Inferior parietal cortex (tissue), 1 donor: ENCODE data around the gene RGS7.
"Not testable (repeated sequence)": the region's sequence is repeated elsewhere in the genome, so short reads cannot be mapped to it uniquely, and the experiment has no call there.

Experiments used
- DNase-seq: peaks from one replicate; pipeline ENCODE4 v3.0.0-alpha.2; 2016; ENCODE audit errors: extremely low spot score

RGS7 gene

GRCh38 chr1:240917976-240918375, 439.0 kb downstream of the RGS7 start:
- no peak for DNase-seq

DNA sequence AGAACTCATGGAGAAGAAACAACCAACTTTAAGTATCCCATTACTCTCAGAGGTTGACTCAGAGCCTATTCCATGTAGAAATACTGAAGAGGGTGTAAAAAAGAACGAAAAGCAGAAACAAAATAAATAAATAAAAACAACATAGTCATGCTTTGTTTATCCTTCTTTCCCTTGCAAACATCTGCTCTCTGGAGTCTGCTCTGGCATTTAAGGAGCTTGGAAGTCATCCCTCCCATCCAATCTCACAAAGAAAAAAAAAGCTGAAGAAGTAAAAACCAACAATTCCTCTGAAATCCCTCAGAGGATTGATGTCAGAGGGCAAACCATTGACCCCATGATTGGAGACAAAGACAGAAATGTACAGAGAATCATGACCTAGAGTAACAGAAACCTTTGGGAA, 442.5 kb downstream of the RGS7 start:
- DNase-seq = no peak

DNA sequence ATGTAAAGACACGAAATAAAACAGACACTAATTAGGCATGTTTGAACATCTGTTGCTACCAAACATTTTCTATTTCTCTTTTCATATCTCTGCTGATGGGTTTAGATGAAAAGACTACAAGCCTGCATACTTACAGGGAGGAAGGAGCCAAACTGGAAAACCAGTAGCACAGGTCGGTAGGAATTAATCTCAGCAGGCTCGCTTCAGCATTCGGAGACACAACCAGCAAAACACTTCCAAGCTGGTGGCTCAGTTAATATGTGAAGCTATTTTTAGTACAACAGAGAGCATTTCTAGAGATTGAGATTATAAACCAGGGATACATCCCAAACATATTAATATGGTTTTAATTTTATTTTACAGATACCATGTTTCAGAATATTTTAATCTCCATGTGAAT, 444.2 kb downstream of the RGS7 start:
- DNase-seq = no peak

GRCh38 chr1:240909701-240910457, 447.1 kb downstream of the RGS7 start:
- no peak for DNase-seq

- DNase-seq = no peak
These were observed 450.5 kb downstream of the RGS7 start for GRCh38 chr1:240906477-240906876.

DNA sequence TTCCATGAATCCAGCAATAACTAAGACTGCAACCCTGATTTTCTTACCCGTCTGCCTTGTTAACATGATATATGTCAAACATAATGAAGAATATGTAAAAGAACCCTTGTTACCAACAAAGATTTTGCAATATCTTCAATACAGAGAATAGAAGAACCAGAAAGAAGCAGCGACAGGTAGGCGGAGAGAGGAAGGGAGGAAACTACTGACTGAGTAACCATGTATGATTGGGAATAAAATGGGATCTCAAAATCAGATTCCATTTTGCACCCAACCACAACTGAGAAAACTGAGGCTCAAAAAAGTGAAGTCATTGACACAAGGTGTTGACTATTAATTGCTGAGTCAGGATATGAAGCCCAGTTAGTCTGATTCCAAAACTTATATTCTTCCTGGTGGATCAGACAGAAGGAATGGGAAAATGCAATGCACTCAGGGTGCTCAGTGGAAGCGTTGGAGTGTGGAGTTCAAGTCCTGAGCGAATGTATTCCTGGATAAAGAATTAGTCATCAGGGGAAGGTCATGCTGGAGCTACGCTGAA, 451.7 kb downstream of the RGS7 start:
- no peak for DNase-seq

- not testable (repeated sequence) for DNase-seq
These were observed 461.6 kb downstream of the RGS7 start for GRCh38 chr1:240895424-240895823.

DNA sequence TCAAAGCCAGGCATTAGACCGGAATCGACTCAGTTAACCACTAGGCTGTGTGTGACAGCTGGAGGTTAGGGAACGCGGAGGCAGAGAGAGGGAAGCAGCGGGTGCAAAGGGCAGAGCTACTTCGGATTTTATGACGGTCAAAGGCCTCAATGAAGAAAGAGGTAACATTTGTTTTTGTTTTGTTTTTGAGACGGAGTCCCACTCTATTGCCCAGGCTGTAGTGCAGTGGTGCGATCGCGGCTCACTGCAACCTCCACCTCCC, 468.3 kb downstream of the RGS7 start:
- no peak for DNase-seq

GRCh38 chr1:240888039-240888786, 468.8 kb downstream of the RGS7 start:
- DNase-seq = no peak

DNA sequence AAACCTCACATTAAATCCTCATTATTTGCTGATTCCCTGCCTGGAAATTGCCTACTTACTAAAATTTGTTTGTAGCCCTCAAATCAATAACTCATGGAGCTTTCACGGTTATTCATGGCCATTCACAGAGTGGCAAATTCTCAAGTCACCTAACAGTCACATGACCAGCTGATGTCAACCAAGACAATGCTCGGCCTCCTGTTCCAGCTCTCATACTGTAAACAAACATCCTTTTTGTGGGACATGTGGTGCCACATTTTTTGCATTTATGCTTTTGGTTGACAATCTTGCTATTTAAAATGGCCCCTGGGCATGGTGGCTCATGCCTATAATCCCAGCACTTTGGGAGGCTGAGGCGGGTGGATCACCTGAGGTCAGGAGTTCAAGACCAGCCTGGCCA, 473.5 kb downstream of the RGS7 start:
- DNase-seq = no peak

DNA sequence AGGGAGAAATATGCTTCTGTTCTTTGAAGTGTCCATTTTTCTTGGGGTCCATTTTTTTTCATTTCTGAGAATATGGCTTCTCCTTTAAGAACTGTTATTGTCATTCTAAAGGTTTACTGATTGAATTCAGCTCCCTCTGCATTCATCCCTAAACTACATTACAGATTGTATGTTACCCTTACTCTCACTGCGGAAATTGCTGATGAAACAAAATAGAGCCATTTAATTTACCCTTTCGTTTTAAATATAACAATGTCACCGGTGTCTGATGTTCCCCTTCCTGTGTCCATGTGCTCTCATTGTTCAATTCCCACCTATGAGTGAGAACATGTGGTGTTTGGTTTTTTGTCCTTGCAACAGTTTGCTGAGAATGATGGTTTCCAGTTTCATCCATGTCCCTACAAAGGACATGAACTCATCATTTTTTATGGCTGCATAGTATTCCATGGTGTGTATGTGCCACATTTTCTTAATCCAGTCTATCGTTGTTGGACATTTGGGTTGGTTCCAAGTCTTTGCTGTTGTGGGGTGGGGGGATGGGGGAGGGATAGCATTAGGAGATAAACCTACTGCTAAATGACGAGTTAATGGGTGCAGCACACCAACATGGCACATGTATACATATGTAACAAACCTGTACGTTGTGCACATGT, 474.2 kb downstream of the RGS7 start:
- not testable (repeated sequence) for DNase-seq

- DNase-seq = no peak
These were observed 478.4 kb downstream of the RGS7 start for GRCh38 chr1:240878631-240879030.

DNA sequence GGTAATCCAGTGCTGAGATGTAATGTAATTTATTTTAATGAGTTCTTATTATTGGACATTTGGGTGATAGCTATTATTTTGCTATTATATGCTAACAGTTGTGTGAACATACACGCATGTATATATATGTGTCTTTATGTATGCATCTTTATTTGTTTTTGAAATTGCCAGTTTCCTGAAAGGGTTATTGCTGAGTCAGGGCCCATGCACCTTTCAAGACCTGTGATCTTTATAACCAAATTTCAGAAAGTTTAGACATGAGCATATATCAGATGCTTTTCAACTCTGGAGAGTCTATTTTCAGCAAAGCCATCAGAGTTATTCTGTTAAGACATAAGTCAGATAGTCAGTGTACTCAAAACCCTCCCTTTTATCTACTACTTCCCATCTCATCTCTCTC, 479.4 kb downstream of the RGS7 start:
- DNase-seq = no peak

- no peak for DNase-seq
These were observed 480.9 kb downstream of the RGS7 start for GRCh38 chr1:240876071-240876470.

- DNase-seq = no peak
These were observed 487.9 kb downstream of the RGS7 start for GRCh38 chr1:240869071-240869470.

- DNase-seq = no peak
These were observed 490.3 kb downstream of the RGS7 start for GRCh38 chr1:240866724-240867123.

DNA sequence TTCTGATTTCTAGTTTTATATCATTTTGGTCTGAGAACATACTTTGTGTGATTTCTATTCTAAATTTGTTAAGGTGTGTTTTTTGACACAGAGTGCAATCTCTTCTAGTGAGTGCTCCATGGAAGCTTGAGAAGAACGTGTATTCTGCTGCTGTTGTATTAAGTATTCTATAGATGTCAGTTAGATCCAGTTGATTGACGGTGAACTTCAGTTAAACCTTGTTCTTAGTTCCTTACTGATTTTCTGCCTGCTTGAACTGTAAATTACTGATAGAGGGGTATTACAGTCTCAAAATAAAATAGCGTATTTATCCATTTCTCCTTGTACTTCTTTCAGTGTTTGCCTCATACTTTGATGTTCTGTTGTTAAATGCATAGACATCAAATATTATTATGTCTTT, 497.0 kb downstream of the RGS7 start:
- no peak for DNase-seq

DNA sequence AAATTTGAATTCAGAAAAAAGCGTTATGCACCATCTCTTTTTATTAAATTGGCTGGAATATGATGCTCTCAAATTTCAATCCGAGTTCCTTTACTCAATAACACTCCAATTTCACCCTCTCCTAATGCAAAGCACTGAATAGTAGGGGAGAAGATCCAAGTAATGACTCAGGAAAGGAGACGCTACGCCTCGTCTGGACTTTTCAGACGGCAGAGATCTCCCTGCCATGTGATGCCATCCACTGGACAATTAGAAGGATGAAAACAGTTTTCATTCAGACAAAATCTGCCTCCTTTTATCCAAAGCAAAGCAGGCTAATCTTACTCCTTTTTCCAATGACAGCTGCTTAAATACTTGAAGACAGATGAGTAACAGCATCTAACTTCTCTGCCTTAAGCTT, 502.6 kb downstream of the RGS7 start:
- no peak for DNase-seq

- no peak for DNase-seq
These were observed 509.7 kb downstream of the RGS7 start for GRCh38 chr1:240847325-240847724.

GRCh38 chr1:240844486-240844885, 512.5 kb downstream of the RGS7 start:
- no peak for DNase-seq

DNA sequence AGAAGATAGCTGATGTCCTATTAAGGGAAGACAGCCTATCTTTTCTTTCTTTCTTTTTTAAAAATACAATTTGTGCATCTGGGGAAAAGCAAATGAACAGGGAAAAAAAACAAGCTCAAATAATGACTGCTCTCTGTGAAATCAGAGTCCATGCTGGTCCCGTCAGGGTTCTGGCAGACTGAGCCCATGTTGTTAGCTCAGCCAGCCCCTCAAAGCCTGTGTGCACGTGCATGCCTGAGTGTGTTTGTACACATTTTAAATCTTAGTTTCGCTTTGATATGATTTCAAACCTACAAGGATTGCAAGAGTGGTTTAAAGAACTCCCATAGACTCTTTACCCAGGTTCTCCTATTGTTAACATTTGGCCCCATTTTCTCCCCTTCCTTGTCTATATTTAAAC, 513.2 kb downstream of the RGS7 start:
- DNase-seq = no peak

DNA sequence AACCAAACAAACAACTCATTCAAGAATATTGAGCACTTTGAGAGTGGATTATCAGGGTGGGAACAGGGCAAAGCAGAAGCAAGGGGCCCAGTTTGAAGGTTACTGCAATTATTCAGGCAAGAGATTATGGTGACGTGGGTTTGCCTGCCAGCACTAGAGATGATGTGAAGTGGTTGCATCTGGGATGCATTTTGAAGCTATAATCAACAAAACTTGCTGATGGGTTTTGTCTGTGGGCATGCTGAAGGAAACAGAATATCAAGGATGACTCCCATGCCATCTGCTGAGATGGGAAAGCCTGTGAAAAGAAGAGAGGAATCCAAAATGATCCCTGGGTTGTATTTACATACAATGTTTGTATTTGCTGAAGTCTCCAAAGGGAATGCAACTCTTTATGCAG, 520.7 kb downstream of the RGS7 start:
- DNase-seq = no peak

- no peak for DNase-seq
These were observed 521.7 kb downstream of the RGS7 start for GRCh38 chr1:240835291-240835690.
